HG02938 (cell line): ENCODE results near the gene NFIB.

Experiments used
- ATAC-seq: cut with Tn5 transposase; IDR thresholded peaks from one replicate; pipeline ENCODE4 v1.9.1; 2021; ENCODE audit warnings: mild to moderate bottlenecking, moderate library complexity; ENCODE audit not compliant: unreplicated experiment

Gene NFIB

DNA sequence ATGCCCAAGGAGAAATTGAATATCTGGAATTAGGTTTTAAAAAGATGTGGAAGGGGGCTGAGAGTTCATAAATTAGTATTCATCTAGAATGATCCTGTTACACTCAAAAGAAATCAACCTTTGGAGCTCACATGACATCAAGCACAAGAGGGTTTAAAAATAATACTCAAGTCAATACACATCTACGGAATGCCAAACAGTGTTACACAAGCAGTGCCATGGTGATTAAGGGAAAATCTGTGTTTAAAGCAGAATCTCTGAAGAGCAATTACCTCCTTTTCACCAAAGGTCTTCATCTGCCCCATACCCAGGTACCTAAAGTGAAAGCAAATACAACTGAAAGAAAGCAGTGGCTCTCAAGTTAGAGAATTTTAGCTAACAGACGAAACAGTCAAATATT lies 261.6 kb downstream of the NFIB start:
- ATAC-seq: no peak

DNA sequence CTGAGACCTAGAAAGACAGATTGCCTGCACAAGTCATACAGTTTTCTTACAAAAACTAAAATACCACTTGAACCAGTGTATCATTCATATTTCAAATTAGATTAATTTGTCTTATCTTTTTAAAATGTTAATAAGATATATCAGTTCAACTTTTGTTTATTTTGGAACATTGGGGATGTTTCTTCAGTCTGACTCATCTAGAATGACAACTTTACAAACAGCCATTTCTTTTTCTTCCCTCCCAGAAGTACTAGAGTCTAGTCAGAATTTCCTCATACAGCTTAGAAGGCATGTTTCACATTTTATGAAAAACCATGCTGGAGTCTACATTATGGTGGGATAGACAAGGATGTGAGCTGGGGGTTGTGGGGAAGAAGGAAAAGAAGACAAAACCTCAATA lies 262.5 kb downstream of the NFIB start:
- ATAC-seq: no peak

DNA sequence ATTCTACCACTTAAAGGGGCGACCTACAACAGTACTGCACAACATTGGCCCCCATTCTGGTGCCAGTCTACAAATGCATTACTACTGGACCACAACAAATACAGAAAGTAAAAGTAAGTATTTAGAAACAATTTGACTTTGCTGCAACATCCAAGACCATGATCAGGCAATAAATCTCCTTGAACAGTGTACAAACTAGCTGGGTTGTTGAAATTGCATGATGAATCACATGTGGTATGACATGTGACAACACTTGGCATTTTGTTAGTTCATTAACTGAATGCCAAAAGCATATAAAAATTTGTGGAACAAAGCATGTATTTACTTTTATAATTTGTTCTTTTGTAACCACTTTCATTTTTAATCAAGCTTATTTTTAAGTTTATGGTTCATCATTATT lies 270.5 kb downstream of the NFIB start:
- ATAC-seq: no peak

DNA sequence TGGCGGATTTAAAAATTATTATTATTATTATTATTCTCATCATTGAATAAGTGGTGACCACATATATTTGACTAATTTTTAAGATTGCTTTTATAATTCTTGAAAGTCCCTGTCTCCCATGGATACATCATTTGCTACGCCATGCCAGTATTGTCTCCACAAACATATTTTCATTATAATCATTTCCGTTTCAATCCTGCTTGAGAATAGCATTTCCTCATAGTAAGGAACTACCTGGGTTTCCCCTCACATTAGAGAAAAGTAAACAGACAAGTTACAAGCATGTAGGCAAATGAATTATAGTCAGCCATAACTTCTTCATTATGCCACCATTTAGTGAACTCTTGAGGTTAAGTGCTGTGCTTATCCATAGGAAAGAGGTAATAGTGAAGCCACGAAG lies 276.6 kb downstream of the NFIB start:
- no peak for ATAC-seq

DNA sequence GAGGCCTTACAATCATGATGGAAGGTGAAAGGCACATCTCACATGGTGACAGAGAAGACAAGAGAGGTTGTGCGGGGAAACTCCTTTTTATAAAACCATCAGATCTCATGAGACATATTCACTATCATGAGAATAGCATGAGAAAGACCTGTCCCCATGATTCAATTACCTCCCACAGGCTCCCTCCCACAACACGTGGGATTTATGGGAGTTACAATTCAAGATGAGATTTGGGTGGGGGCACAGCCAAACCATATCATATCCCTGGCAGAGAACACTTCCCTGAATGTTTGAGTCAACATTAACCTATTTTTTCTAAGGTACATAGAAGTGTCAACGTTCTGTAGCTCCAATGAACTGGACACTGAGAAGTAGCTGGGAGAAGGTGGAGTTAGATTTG lies 280.9 kb downstream of the NFIB start:
- ATAC-seq: no peak
